BJ (cell line): ENCODE measurements around the gene ABHD4. TPM values are rescaled to one million over a fixed set of nuclear protein-coding genes. Genes with fewer than 3 reads are reported as not detected.

ENCODE experiments used
- CTCF ChIA-PET: fragments of 350-600 bp; formaldehyde crosslinking; extraction: SDS; loops from one replicate; lab custom pipeline; 2021; ENCODE audit warnings: antibody characterized with exemption, inconsistent platforms; lab: Yijun Ruan, JAX
- POLR2A ChIA-PET: fragments of 300-600 bp; sonication (Branson Sonifier 250); formaldehyde crosslinking; extraction: SDS; loops from one replicate; lab custom pipeline; 2021; ENCODE audit warnings: antibody characterized with exemption; lab: Charles Lee
- DNase-seq: peaks from one replicate; pipeline ENCODE4 v3.0.0-alpha.2; 2011; ENCODE audit warnings: low read depth
- H3K27me3 ChIP-seq: 2 replicates; pipeline ENCODE4 v1.6.0; 2011; ENCODE audit warnings: low read length; ENCODE audit not compliant: control insufficient read depth, insufficient read depth
- H3K36me3 ChIP-seq: 2 replicates; pipeline ENCODE4 v1.5.1; 2011; ENCODE audit warnings: low read length; ENCODE audit not compliant: control insufficient read depth, insufficient read depth
- H3K4me3 ChIP-seq: 2 replicates; pipeline ENCODE4 v1.5.1; 2011; ENCODE audit warnings: low read depth, mild to moderate bottlenecking, control low read depth, low read length
- polyA plus RNA-seq: library from polyadenylated mRNA; depleted of rRNA; stranded (reverse); fragments of >200 nt; gene quantifications from 2 replicates; pipeline ENCODE4 v1.2.3, GENCODE V29; 2011
- TF ChIP-seq, protein P1 (sequence below): IDR thresholded peaks from 2 replicates; pipeline ENCODE4 v1.5.1; 2011; ENCODE audit warnings: low read depth, mild to moderate bottlenecking, control low read depth, inconsistent platforms, low read length, moderate library complexity; ENCODE audit not compliant: insufficient read depth

Gene ABHD4
- polyA plus RNA-seq, 1 experiment: 115 TPM

- H3K4me3 ChIP-seq: no peak overlapping the region
- POLR2A ChIA-PET: no interaction called here
- no peak for DNase-seq
- TF ChIP-seq, protein P1, sequence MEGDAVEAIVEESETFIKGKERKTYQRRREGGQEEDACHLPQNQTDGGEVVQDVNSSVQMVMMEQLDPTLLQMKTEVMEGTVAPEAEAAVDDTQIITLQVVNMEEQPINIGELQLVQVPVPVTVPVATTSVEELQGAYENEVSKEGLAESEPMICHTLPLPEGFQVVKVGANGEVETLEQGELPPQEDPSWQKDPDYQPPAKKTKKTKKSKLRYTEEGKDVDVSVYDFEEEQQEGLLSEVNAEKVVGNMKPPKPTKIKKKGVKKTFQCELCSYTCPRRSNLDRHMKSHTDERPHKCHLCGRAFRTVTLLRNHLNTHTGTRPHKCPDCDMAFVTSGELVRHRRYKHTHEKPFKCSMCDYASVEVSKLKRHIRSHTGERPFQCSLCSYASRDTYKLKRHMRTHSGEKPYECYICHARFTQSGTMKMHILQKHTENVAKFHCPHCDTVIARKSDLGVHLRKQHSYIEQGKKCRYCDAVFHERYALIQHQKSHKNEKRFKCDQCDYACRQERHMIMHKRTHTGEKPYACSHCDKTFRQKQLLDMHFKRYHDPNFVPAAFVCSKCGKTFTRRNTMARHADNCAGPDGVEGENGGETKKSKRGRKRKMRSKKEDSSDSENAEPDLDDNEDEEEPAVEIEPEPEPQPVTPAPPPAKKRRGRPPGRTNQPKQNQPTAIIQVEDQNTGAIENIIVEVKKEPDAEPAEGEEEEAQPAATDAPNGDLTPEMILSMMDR: no peak
- peaks cover 6% of the 10 kb centered on the region for H3K36me3 ChIP-seq
- CTCF ChIA-PET: interaction anchor here (0.9 to 4.8 kb wide), 10 partner anchors 12 to 280 kb away, joined by 3 to 115 read pairs (median 12); partner anchors contain the start of gene ABHD4
- no peaks in the 10 kb centered on the region for H3K27me3 ChIP-seq
Observed at GRCh38 chr14:22572562-22573058, 25.5 kb upstream of the ABHD4 start.

- Histone ChIP-seq H3K27me3 (no peaks in the 10 kb centered on the region), H3K4me3 (no peak overlapping the region), H3K36me3 (peaks cover 4% of the 10 kb centered on the region; the same call in 1 of the 2 replicates)
- ChIA-PET CTCF (interaction anchor here (1.4 to 2.7 kb wide), 2 partner anchors 14 to 79 kb away, joined by 5 to 8 read pairs; no protein-coding TSS in a partner anchor), POLR2A (no interaction called here)
- no peak for DNase-seq
- TF ChIP-seq, protein P1: no peak
Observed at GRCh38 chr14:22573804-22574203, 24.3 kb upstream of the ABHD4 start.

GRCh38 chr14:22577334-22577908, 20.7 kb upstream of the ABHD4 start:
- POLR2A ChIA-PET: no interaction called here
- H3K4me3 ChIP-seq: no peak overlapping the region
- TF ChIP-seq, protein P1: no peak
- no peaks in the 10 kb centered on the region for H3K27me3 ChIP-seq
- DNase-seq: no peak
- CTCF ChIA-PET: no interaction called here
- H3K36me3 ChIP-seq: peaks cover 4% of the 10 kb centered on the region

DNA sequence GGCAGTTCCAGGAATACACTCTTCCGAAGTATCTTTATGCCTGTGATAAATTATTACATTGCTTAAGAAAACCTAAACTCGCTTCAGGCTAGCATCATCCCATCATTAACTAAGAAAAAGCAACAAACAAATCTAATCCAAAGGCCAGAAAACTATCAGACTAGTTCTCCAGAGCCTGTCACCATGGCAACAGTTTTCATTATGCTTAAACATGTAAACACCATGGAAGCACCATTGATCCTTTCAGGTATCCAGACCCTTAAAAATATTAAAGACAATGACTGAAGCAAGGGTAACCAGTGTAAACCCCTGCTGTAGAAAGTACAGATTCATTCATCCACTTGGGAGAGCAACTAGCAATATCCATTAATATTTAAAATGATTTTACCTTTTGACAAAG, 18.9 kb upstream of the ABHD4 start:
- no peak overlapping the region for H3K4me3 ChIP-seq
- DNase-seq: no peak
- ChIA-PET CTCF (no interaction called here), POLR2A (no interaction called here)
- TF ChIP-seq, protein P1: no peak
- H3K36me3 ChIP-seq: peaks cover 1% of the 10 kb centered on the region
- H3K27me3 ChIP-seq: no peaks in the 10 kb centered on the region

GRCh38 chr14:22579881-22580280, 18.2 kb upstream of the ABHD4 start:
- ChIA-PET POLR2A (no interaction called here), CTCF (no interaction called here)
- no peaks in the 10 kb centered on the region for H3K27me3 ChIP-seq
- DNase-seq: no peak
- no peak overlapping the region for H3K4me3 ChIP-seq
- TF ChIP-seq, protein P1: no peak
- H3K36me3 ChIP-seq: peaks cover 1% of the 10 kb centered on the region
